Neuron (in vitro differentiated cells): ENCODE data around the gene IL10RA.
"Not testable (repeated sequence)": the region's sequence is repeated elsewhere in the genome, so short reads cannot be mapped to it uniquely, and the experiment has no call there.

Source experiments
- H2AFZ ChIP-seq: one replicate; pipeline ENCODE4 v1.6.1; 2013; ENCODE audit warnings: low read depth, mild to moderate bottlenecking, inconsistent platforms, low read length, moderate library complexity
- H3K27me3 ChIP-seq: one replicate; pipeline ENCODE4 v1.6.1; 2013; ENCODE audit warnings: low read length; ENCODE audit not compliant: insufficient read depth
- H3K36me3 ChIP-seq: one replicate; pipeline ENCODE4 v1.6.1; 2013; ENCODE audit warnings: low read length; ENCODE audit not compliant: insufficient read depth
- H3K4me1 ChIP-seq: one replicate; pipeline ENCODE4 v1.6.1; 2013; ENCODE audit warnings: low read length; ENCODE audit not compliant: insufficient read depth
- H3K4me3 ChIP-seq: 2 replicates; pipeline ENCODE4 v1.5.1; 2013; ENCODE audit warnings: mild to moderate bottlenecking, low read length, moderate library complexity
- H3K9me3 ChIP-seq: one replicate; pipeline ENCODE4 v1.6.1; 2013; ENCODE audit warnings: low read length

The IL10RA gene

GRCh38 chr11:118001494-118001971, 15.3 kb downstream of the IL10RA start:
- Histone ChIP-seq H3K9me3 (no peaks in the 10 kb centered on the region), H3K4me3 (no peak overlapping the region), H3K4me1 (no peaks in the 10 kb centered on the region), H3K36me3 (no peaks in the 10 kb centered on the region), H3K27me3 (no peaks in the 10 kb centered on the region), H2AFZ (no peak overlapping the region)

DNA sequence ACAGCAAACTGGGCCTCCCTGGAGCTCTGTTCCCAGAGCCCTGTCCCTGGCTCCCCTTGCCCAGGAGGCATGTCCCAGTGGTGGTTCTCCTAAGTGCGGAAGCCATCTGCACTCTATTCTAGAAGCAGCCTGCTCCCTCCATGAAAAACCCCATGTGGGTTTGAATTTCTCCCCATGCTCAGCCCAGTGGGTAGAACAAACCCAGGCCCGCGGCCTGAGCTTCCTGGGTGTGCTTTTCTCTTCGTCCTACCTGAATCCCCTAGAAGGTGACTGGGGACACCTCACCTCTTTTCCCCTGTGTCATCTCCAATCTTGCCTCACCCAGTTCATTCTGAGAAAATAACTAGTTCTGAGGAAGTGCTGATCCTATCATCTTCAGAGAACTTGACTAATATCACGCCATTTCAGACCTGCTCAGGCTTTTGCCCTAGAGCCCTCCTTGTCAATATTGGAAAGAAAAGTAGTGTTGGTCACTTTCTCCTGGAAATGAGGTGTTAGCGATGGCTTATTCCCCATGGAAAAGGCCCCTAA, 15.9 kb downstream of the IL10RA start:
- no peaks in the 10 kb centered on the region for H3K36me3 ChIP-seq
- H3K4me1 ChIP-seq = no peaks in the 10 kb centered on the region
- H3K4me3 ChIP-seq = no peak overlapping the region
- H2AFZ ChIP-seq = no peak overlapping the region
- H3K9me3 ChIP-seq = no peaks in the 10 kb centered on the region
- no peaks in the 10 kb centered on the region for H3K27me3 ChIP-seq

DNA sequence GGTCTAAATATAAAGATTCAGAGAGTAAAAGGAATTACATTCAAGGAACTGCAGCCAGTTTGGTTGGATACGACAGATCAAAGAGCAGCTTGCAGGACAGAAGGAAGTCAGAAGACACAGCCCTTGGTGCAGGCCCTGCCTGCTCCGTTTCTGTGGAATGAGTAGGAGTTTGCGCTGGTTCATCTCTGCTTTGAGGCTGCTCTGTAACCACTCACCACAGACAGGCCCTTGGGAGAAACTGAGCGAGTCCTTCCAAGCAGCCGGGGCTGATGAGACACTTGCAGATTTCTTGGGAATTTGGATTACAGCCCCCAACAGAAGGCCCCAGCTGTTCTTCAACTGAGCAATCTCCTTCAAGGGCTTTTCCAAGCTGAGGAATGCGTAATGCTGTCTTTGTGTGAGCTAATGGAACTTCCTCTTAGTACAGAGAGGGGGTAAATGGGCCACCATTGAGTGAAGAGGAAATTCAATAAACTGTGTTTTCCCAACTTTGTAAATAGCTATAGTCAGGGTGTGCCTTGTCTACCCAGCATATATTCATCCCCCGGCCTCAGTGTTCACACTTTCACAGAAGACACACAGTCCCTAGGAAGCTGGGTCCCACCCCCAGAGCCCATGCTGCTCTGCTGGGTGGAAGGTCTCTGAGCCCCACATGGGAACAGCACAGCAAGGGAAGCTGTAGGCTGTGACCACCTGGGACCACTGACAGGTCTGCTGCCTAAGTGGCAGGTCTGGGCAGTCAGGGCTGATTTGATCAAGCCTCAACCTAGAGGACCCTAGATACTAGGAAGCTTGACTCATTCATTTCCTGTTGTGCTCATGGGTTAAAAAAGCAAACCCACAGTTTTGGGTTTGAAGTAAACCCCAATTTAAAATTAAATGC, 16.6 kb downstream of the IL10RA start:
- no peaks in the 10 kb centered on the region for H3K27me3 ChIP-seq
- H2AFZ ChIP-seq = no peak overlapping the region
- no peak overlapping the region for H3K4me3 ChIP-seq
- H3K36me3 ChIP-seq = no peaks in the 10 kb centered on the region
- H3K9me3 ChIP-seq = no peaks in the 10 kb centered on the region
- no peaks in the 10 kb centered on the region for H3K4me1 ChIP-seq

DNA sequence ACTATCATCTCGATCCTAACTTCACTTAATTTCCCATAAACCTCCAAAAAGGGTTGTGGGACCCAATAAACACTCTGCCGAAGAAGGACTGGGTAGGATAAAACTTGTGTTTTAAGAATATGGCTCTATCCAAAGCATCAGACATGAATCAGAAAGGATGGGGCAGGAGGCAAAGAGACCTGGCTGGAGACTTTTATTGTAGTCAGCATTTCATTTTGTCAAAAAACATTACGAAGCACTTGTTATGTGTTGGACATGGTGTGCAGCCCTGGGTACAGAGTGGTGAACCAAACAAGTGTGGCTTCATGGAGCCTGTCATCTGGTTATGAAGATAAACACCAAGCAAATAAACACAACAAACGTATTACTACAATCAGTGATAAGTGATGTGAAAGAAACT, 17.3 kb downstream of the IL10RA start:
- Histone ChIP-seq H2AFZ (no peak overlapping the region), H3K9me3 (no peaks in the 10 kb centered on the region), H3K36me3 (no peaks in the 10 kb centered on the region), H3K4me1 (no peaks in the 10 kb centered on the region), H3K27me3 (no peaks in the 10 kb centered on the region), H3K4me3 (no peak overlapping the region)

DNA sequence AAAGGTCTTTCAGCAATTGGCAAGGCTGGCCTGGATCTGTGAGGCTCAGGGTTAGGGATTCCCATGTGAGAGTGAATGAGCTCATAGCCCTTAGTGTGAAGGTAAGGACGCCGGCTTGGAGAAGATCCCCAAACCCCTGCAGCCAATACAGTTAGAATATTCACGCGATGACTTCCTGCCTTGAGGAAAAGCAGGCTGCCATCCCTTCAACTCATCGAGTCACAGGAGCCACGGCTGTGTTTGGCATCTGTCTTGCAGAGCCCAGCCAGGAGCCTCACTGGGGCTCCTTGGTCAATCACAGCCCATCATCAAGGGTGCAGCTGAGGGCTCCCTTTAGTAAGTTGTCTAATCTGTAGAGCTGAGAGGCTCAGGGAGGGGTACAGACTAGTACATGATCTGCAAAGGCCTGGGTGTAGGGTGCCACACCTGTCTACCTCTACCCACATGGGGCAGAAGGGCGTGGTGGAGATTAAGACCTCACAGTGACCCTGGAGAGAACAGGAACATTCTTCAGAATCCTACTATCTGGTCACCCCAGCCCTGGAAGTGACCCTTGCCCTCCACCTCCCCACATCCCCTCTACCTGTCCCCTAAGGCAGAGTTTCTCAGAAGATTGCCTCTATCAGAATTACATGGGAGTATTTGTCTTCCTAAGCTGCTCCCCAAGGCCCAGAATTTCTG, 18.5 kb downstream of the IL10RA start:
- no peak overlapping the region for H2AFZ ChIP-seq
- H3K27me3 ChIP-seq = no peaks in the 10 kb centered on the region
- H3K4me3 ChIP-seq = no peak overlapping the region
- H3K36me3 ChIP-seq = no peaks in the 10 kb centered on the region
- H3K9me3 ChIP-seq = no peaks in the 10 kb centered on the region
- no peaks in the 10 kb centered on the region for H3K4me1 ChIP-seq

DNA sequence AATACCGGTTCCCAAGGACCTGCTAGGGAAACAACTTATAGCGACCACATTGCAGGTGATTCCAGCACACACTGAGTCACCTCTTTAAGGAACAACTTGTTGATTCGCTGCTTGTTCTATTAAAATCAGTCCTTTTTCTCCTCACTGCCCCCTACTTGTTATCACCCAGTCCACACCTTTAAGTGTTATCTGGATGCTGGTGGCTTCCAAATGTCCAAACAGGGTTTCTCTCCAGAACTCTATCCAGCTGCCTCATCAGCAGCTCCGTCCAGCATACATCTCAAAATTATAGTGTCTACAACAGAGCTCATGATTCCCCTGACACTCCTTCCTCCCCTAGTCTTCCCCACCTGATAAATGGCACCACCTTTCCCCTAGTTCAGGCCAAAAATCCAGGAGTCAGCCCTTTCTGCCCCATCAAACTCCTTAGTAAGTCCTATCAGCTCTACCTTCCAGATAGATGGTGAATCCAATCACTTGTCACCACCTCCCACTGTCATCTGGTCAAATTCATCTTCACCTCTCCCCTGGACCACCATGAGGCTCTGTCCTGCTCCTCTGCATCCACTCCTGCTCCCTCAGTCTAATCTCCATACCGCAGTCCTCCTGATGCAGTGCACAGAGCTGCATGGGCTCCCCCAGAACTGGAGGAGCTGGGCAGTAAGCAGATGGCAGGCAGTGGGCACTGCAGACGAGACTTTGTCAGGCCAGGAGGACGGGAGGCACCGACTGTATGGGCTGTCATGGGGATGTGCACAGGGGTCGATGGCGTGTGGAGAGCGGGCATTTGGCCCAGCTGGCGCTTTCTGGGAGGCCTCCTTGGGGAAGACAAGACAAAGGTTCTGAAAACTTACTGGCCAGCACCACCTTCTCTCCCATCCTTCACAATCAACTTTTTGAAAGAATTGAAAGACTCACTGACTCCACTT, 19.3 kb downstream of the IL10RA start:
- no peaks in the 10 kb centered on the region for H3K36me3 ChIP-seq
- no peaks in the 10 kb centered on the region for H3K9me3 ChIP-seq
- no peaks in the 10 kb centered on the region for H3K4me1 ChIP-seq
- no peak overlapping the region for H2AFZ ChIP-seq
- no peak overlapping the region for H3K4me3 ChIP-seq
- H3K27me3 ChIP-seq = no peaks in the 10 kb centered on the region

- Histone ChIP-seq H3K9me3 (no peaks in the 10 kb centered on the region), H3K36me3 (no peaks in the 10 kb centered on the region), H3K4me3 (no peak overlapping the region), H3K4me1 (no peaks in the 10 kb centered on the region), H2AFZ (no peak overlapping the region), H3K27me3 (peaks cover 3% of the 10 kb centered on the region)
These were observed 19.9 kb downstream of the IL10RA start for GRCh38 chr11:118006153-118006534.

DNA sequence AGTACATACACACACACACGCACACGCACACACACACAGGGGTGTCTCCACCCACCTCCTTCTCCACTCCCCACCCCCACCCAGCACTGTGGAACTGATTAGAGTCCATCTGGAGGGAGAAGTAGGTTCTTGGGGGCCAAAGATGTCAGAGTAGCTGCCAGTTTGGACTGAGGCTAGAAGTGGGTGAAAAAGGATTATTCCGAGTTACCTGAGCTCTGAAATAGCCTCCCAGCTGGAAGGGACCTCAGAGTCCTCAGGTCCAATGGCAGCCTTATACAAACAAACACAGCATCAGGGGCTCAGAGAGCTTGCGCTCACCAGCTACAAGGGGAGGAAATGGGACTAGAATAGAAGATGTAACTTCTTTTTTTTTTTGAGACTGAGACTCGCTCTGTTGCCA, 20.8 kb downstream of the IL10RA start:
- H3K4me3 ChIP-seq = no peak overlapping the region
- H3K9me3 ChIP-seq = no peaks in the 10 kb centered on the region
- H2AFZ ChIP-seq = no peak overlapping the region
- H3K27me3 ChIP-seq = peaks cover 3% of the 10 kb centered on the region
- H3K4me1 ChIP-seq = no peaks in the 10 kb centered on the region
- H3K36me3 ChIP-seq = no peaks in the 10 kb centered on the region

DNA sequence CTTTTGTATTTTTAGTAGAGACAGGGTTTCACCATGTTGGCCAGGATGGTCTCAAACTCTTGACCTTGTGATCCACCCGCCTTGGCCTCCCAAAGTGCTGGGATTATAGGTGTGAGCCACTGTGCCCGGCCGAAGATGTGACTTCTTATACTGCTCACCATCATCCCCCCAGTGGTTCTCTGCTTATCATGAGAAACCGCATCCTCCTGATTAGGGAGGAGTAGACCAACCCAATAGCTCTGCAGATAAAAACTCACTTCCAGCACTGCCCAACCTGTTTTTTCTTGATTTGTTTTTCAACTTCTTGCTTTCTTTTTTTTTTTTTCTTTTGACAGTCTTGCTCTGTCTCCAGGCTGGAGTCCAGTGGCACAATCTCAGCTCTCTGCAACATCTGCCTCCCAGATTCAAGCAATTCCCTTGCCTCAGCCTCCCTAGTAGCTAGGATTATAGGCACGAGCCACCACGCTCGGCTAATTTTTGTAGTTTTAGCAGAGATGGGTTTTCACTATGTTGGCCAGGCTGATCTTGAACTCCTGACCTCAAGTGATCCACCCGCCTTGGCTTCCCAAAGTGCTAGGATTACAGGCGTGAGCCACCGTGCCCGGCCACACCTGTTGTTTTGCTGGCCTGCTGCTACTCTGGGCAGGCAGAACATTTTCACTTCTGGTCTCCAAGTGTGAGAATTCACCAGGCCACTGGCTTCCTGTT, 21.5 kb downstream of the IL10RA start:
- H3K4me3 ChIP-seq, H3K4me1 ChIP-seq: not testable (repeated sequence)

GRCh38 chr11:118008271-118008911, 22.2 kb downstream of the IL10RA start:
- no peaks in the 10 kb centered on the region for H3K9me3 ChIP-seq
- H3K4me3 ChIP-seq = no peak overlapping the region
- no peaks in the 10 kb centered on the region for H3K36me3 ChIP-seq
- H3K4me1 ChIP-seq = no peaks in the 10 kb centered on the region
- no peak overlapping the region for H2AFZ ChIP-seq
- H3K27me3 ChIP-seq = peaks cover 3% of the 10 kb centered on the region

More for the DNA sequence above, 21.5 kb downstream of the IL10RA start:
- not testable (repeated sequence) for H2AFZ ChIP-seq, H3K36me3 ChIP-seq, H3K27me3 ChIP-seq, H3K9me3 ChIP-seq

- no peaks in the 10 kb centered on the region for H3K9me3 ChIP-seq
- peaks cover 3% of the 10 kb centered on the region for H3K27me3 ChIP-seq
- no peak overlapping the region for H3K4me3 ChIP-seq
- no peak overlapping the region for H2AFZ ChIP-seq
- no peaks in the 10 kb centered on the region for H3K36me3 ChIP-seq
- no peaks in the 10 kb centered on the region for H3K4me1 ChIP-seq
These were observed 23.9 kb downstream of the IL10RA start for GRCh38 chr11:118009864-118010737.
